Body of pancreas (tissue), 4 donors: Measurements from ENCODE around the gene FANCD2OS.

Experiments used
- CTCF ChIP-seq, 7 experiments: fragments of 450-650 bp in 4 of 7; fragments of 200-600 bp in 3 of 7; sonication (generic) in 3 of 7; IDR thresholded peaks; one replicate each; pipeline ENCODE4 v1.5.1; 2016 to 2019; ENCODE audit warnings: antibody characterized with exemption in 7 of 7
- POLR2A ChIP-seq, 3 donors: fragments of 450-650 bp; IDR thresholded peaks; one replicate each; pipeline ENCODE4 v1.6.1; 2016; ENCODE audit warnings: antibody characterized with exemption in 3 of 3, mild to moderate bottlenecking in 2 of 3

- TF ChIP-seq CTCF (IDR thresholded peaks at IDR 0.05) (no peak), POLR2A (IDR thresholded peaks at IDR 0.05) (no peak)
Measured at GRCh38 chr3:10155123-10155472, 47.0 kb upstream of the FANCD2OS start.
